Heart left ventricle (tissue), 16 donors: Measurements from ENCODE around the gene SPIC. TPM values are rescaled to one million over a fixed set of nuclear protein-coding genes. Genes with fewer than 3 reads are reported as not detected.

Source experiments
- ATAC-seq, 4 donors: fragments of 200-7000 bp; cut with Tn5 transposase; one replicate each; pipeline ENCODE4 v1.9.1; 2020 to 2022; ENCODE audit warnings: moderate library complexity in 4 of 4, mild to moderate bottlenecking in 3 of 4, moderate number of reproducible peaks in 1 of 4
- DNase-seq, 5 donors: peaks; one replicate each; pipeline ENCODE4 v3.0.0-alpha.2; 2020
- H3K27ac ChIP-seq, 12 donors: fragments of 200-600 bp; sonication (generic) in 4 of 12; one replicate each; pipeline versions ENCODE4 v1.5.0 to v1.8.0; 2016 to 2022; ENCODE audit warnings: mild to moderate bottlenecking in 2 of 12
- H3K27me3 ChIP-seq, 9 donors: fragments of 200-600 bp; sonication (generic) in 2 of 9; one replicate each; pipeline versions ENCODE4 v1.5.1 to v1.8.0; 2016 to 2022; ENCODE audit warnings: mild to moderate bottlenecking in 3 of 9
- H3K36me3 ChIP-seq, 9 donors: fragments of 200-600 bp; sonication (generic) in 2 of 9; one replicate each; pipeline versions ENCODE4 v1.5.0 to v1.8.0; 2018 to 2022; ENCODE audit warnings: mild to moderate bottlenecking in 2 of 9
- H3K4me1 ChIP-seq, 12 donors: fragments of 200-600 bp; sonication (generic) in 4 of 12; one replicate each; pipeline versions ENCODE4 v1.5.0 to v1.8.0; 2016 to 2022; ENCODE audit warnings: mild to moderate bottlenecking in 3 of 12
- H3K4me3 ChIP-seq, 12 donors: fragments of 200-600 bp; sonication (generic) in 4 of 12; one replicate each; pipeline versions ENCODE4 v1.5.0 to v1.8.0; 2017 to 2022; ENCODE audit warnings: mild to moderate bottlenecking in 9 of 12, moderate library complexity in 4 of 12
- H3K9me3 ChIP-seq, 12 donors: fragments of 200-600 bp; sonication (generic) in 4 of 12; one replicate each; pipeline versions ENCODE4 v1.5.0 to v1.8.0; 2016 to 2022; ENCODE audit warnings: mild to moderate bottlenecking in 1 of 12
- POLR2A ChIP-seq, 2 donors: fragments of 450-650 bp; IDR thresholded peaks; one replicate each; pipeline ENCODE4 v1.6.1; 2017; ENCODE audit warnings: antibody characterized with exemption in 2 of 2, mild to moderate bottlenecking in 2 of 2, moderate library complexity in 2 of 2
- WGBS, 4 donors: extraction: QIAGEN DNeasy Blood & Tissue Kit in 2 of 4; methylation state at CpG; one replicate each; pipeline versions ENCODE4 v1.1.5 to v1.1.7; 2013 to 2018; 5-methylcytosine and 5-hydroxymethylcytosine counted together
- intact Hi-C, 10 donors: fragments of 100-400 bp; cut with DNase I; formaldehyde crosslinking; loops; one replicate each; pipeline versions ENCODE4 v1.11.1 to v1.14.2; 2022
- polyA plus RNA-seq, 2 donors: library from polyadenylated mRNA; stranded (reverse); fragments of 200-250 nt; gene quantifications; one replicate each; pipeline ENCODE4 v1.2.3, GENCODE V29; 2013
- total RNA-seq, 9 donors: library from RNA; depleted of rRNA in 2 of 9; stranded (reverse); fragments of >200 nt in 2 of 9; fragmentation: NEBNext Ultra II Directional in 3 of 9; extraction: Animal tissue kit (Norgen Biotek cat#: 25700) in 3 of 9; gene quantifications; one replicate each; pipeline versions ENCODE4 v1.1.0 to v1.2.4, GENCODE V29; 2016 to 2023
- TF ChIP-seq, protein P1 (sequence below), 12 donors: fragments of 200-600 bp; sonication (generic) in 4 of 12; IDR thresholded peaks; one replicate each; pipeline versions ENCODE4 v1.5.0 to v1.8.0; 2018 to 2022; ENCODE audit warnings: antibody characterized with exemption in 12 of 12, mild to moderate bottlenecking in 5 of 12
- donor health status: ischemic (EF 13 %, LVEDD 7.1; RV severe dilation, severe dysfunction).
- donor health status: healthy with polysubstance abuse.
- donor health status: DM: no; HTN: yes; CAD: no.
- donor health status: DM: no; HTN: no; CAD: no.
- donor health status: ischemic (EF 25% LVEDD 6.9; RV normal size, moderate dysfunction).
- donor health status: ischemic (EF 25% LVEDD 5.7; RV mildly dilated, moderate dysfunction).
- donor health status: healthy.
- donor health status: DM: yes; HTN: yes; CAD: no.
- donor health status: ischemic (EF 35%, LVEDD 5.7; RV mildly dilated, moderate dysfunction).
- donor health status: nonischemic (EF 11% LVEDD 7.7; RV severe dilation, severe dysfunction).
- donor health status: DM: yes; HTN: yes; CAD: no.
- donor health status: PGD.
- donor health status: ischemic (EF 29% LVEDD 5.4; RV normal size, mild dysfunction).
- donor health status: nonischemic (EF 23%, LVEDD 6.1; RV moderate dilation, normal function).

SPIC gene
- total and polyA plus RNA-seq, 11 donors, result 0.68 to 2.5 TPM; not detected in 9

DNA sequence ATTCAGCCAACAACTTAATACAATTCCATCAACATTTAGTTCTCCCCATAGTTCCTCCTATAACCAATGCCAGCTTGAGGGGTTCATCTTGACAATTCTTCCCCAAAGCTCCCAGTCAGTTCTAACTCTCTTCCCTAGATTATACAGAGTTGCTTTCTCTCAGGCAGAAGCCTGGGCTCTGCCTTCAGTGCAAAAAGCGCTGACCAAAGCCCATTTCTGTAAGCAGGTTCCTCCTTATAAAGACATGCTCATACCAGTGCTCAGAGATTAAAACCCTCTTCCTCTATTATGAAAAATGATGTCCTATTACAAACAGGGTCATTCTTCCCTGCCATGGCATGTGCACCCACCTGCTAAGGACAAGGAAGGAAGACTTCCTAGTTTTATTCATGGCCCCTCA is 16.2 kb downstream of the SPIC start:
- DNase-seq (no peak), ATAC-seq (peak in 1 of 4 donors; percentile 55)
- H3K4me1 ChIP-seq, result peaks cover 0 to 14% (median 0%) of the 10 kb centered on the region in 12 donors
- H3K9me3 ChIP-seq, result no peaks in the 10 kb centered on the region
- 89 to 95% (median 90%) methylated on average over 1 of the region's 1 CpG for WGBS, 4 donors
- intact Hi-C loops, result loop anchor here in 2 of 10 donors (5.0 to 10.0 kb wide), 4 partner anchors 203 to 343 kb away; partner anchors contain the start of genes CHPT1 (in 1 of the 2) and GNPTAB (in 1 of the 2)
- no peak overlapping the region for H3K4me3 ChIP-seq
- TF ChIP-seq POLR2A (IDR thresholded peaks at IDR 0.05), result no peak
- TF ChIP-seq, protein P1, sequence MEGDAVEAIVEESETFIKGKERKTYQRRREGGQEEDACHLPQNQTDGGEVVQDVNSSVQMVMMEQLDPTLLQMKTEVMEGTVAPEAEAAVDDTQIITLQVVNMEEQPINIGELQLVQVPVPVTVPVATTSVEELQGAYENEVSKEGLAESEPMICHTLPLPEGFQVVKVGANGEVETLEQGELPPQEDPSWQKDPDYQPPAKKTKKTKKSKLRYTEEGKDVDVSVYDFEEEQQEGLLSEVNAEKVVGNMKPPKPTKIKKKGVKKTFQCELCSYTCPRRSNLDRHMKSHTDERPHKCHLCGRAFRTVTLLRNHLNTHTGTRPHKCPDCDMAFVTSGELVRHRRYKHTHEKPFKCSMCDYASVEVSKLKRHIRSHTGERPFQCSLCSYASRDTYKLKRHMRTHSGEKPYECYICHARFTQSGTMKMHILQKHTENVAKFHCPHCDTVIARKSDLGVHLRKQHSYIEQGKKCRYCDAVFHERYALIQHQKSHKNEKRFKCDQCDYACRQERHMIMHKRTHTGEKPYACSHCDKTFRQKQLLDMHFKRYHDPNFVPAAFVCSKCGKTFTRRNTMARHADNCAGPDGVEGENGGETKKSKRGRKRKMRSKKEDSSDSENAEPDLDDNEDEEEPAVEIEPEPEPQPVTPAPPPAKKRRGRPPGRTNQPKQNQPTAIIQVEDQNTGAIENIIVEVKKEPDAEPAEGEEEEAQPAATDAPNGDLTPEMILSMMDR (IDR thresholded peaks at IDR 0.05), result no peak
- peak overlapping the region in 1 of 12 donors; percentile 13 for H3K27ac ChIP-seq
- H3K36me3 ChIP-seq, result no peaks in the 10 kb centered on the region
- H3K27me3 ChIP-seq, result no peaks in the 10 kb centered on the region

- H3K27me3 ChIP-seq, result no peaks in the 10 kb centered on the region
- WGBS, 4 donors, result 65 to 74% (median 71%) methylated on average over 1 of the region's 1 CpG
- TF ChIP-seq, protein P1 (IDR thresholded peaks at IDR 0.05), result no peak
- TF ChIP-seq POLR2A (IDR thresholded peaks at IDR 0.05), result no peak
- H3K4me1 ChIP-seq, result peaks cover 0 to 14% (median 0%) of the 10 kb centered on the region in 12 donors
- intact Hi-C loops, result loop anchor here in 2 of 10 donors (5.0 to 10.0 kb wide), 4 partner anchors 201 to 341 kb away; partner anchors contain the start of genes CHPT1 (in 1 of the 2) and GNPTAB (in 1 of the 2)
- ATAC-seq, result no peak
- no peak overlapping the region for H3K27ac ChIP-seq
- no peaks in the 10 kb centered on the region for H3K9me3 ChIP-seq
- no peaks in the 10 kb centered on the region for H3K36me3 ChIP-seq
- no peak overlapping the region for H3K4me3 ChIP-seq
- no peak for DNase-seq
Measured at GRCh38 chr12:101493556-101493955, 18.4 kb downstream of the SPIC start.

DNA sequence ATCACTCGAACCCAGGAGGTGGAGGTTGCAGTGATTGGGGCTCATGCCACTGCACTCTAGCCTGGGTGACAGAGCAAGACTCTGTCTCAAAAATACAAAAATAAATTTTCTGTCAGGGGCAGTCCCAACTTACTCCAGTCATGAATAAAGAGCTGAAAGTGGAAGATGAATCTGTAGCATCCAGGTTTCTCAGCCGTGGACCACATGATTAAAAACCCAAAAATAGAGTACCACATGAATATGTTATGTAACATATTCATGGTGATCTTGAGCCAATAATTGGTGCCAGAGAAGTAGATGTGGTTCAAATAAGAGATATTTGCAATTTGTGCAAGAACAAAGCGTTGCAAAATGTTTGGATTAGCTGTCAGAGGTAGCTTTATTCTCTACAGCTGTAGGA is 23.1 kb downstream of the SPIC start:
- H3K9me3 ChIP-seq, result no peaks in the 10 kb centered on the region
- no peaks in the 10 kb centered on the region for H3K27me3 ChIP-seq
- peaks cover 0 to 14% (median 4%) of the 10 kb centered on the region in 12 donors for H3K4me1 ChIP-seq
- ATAC-seq, result no peak
- 55 to 63% (median 60%) methylated on average over 3 of the region's 3 CpGs for WGBS, 4 donors
- intact Hi-C loops, result loop anchor here in 2 of 10 donors (10.0 kb wide), 3 partner anchors 197 to 337 kb away; partner anchors contain the start of genes CHPT1 (in 1 of the 2) and GNPTAB (in 1 of the 2)
- H3K27ac ChIP-seq, result no peak overlapping the region
- H3K36me3 ChIP-seq, result no peaks in the 10 kb centered on the region
- TF ChIP-seq, protein P1 (IDR thresholded peaks at IDR 0.05), result no peak
- no peak for TF ChIP-seq POLR2A (IDR thresholded peaks at IDR 0.05)
- H3K4me3 ChIP-seq, result no peak overlapping the region
- DNase-seq, result no peak

- ATAC-seq (peak in 2 of 4 donors; percentile 56 to 61), DNase-seq (no peak)
- WGBS, 4 donors, result 28 to 46% (median 40%) methylated on average over 4 of the region's 4 CpGs
- Histone ChIP-seq H3K4me1 (peaks cover 0 to 14% (median 4%) of the 10 kb centered on the region in 12 donors), H3K4me3 (no peak overlapping the region), H3K27me3 (no peaks in the 10 kb centered on the region), H3K9me3 (no peaks in the 10 kb centered on the region), H3K27ac (peak overlapping the region in 3 of 12 donors; percentile 25 to 35 (median 34)), H3K36me3 (no peaks in the 10 kb centered on the region)
- TF ChIP-seq, protein P1 (IDR thresholded peaks at IDR 0.05), result no peak
- TF ChIP-seq POLR2A (IDR thresholded peaks at IDR 0.05), result no peak
- intact Hi-C loops, result no loop called here
Measured at GRCh38 chr12:101501410-101501995, 26.4 kb downstream of the SPIC start.
